Measurements from ENCODE around the gene ZNF330.
A peak's percentile ranks its signal among the peaks of the same experiment; 100 is the strongest.

ZNF330 gene

DNA sequence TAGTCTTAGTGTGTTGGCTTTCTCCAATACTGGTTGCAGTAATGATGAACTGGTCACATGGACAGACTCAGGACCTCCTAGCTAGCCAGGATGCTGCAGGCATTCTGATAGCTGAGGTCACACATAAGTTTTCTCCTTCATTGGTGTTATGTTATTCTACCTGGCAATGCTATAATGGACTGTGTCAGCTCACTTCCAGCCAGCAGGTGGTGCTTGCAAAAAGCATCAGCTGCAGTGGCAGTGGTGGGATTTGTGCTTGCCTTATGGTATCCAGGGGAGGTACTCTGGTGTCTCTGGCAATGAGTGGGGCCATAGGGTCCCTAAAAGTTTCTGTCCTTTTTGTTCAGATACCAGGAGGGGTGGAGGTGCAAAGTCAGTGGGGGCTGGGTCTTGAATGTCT is 33.6 kb downstream of the ZNF330 start:
- Mint-ChIP-seq H3K36me3 (no peaks in the 10 kb centered on the region), H3K4me1 (no peaks in the 10 kb centered on the region), H3K4me3 (no peak overlapping the region), H3K9me3 (no peaks in the 10 kb centered on the region), H3K27ac (no peak overlapping the region)
- peak; percentile 21 for ATAC-seq
- no peak for DNase-seq (ENCODE audit: low spot score in 2 of 2)

DNA sequence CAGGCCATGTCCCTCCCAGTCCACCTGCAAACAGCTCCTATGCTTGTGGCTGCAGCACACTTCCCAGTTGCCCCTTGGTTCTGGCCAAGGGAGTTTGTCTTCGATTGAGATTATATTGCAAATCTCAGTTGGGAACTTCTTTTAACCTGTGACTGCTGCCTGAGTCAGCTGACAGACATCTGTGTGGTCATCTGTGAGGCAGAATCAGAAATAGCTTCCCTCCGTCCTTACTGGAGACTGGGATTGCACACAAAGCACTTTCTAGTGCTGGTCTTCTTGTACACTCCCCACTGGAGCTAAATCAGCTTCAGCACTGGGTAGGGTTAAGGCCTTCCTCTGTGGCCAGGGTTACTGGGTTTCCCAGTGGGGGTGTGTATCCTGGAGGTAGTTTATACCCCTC is 34.3 kb downstream of the ZNF330 start:
- Mint-ChIP-seq H3K4me3 (no peak overlapping the region), H3K27ac (no peak overlapping the region), H3K36me3 (no peaks in the 10 kb centered on the region), H3K4me1 (no peaks in the 10 kb centered on the region), H3K9me3 (no peaks in the 10 kb centered on the region)
- DNase-seq (ENCODE audit: low spot score in 2 of 2) (no peak), ATAC-seq (no peak)

DNA sequence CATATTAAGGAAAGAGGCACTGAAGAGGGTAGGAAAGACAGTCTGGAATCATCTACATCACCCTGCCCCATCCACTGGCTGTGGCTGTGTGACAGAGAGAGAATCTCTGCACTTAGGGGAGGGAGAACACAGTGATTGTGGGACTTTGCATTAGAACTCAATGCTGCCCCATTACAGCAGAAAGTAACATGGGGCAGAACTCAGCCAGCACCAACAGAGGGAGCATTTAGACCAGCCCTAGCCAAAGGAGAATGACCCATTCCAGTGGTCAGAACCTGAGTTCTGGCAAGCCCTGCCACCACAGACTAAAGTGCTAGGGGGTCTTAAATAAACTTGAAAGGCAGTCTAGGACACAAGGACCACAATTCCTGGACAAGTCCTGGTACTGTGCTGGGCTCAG is 37.9 kb downstream of the ZNF330 start:
- DNase-seq (ENCODE audit: low spot score in 2 of 2) (no peak), ATAC-seq (no peak)
- Mint-ChIP-seq H3K27ac (no peak overlapping the region), H3K36me3 (no peaks in the 10 kb centered on the region), H3K9me3 (no peaks in the 10 kb centered on the region), H3K4me3 (no peak overlapping the region), H3K4me1 (no peaks in the 10 kb centered on the region)

DNA sequence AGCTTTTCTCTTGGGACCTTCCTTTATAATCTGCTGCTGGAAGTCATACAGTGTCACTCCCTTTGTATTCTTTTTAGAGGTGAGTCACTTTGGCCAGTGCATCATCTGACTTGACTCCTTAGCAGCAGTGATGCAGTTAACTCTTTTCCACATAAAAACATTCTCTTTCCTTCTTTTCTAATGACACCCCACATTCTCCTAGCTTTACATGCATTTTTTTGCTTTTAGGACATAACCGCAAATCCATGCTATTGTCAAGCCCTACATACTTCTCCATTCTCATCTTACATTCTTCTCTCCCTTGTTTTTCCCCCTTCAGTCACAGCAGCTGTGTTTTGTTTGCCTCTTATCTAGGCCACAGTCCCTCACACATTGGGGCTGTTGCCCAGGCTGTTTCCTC is 55.1 kb downstream of the ZNF330 start:
- H3K36me3 Mint-ChIP-seq: no peaks in the 10 kb centered on the region

DNA sequence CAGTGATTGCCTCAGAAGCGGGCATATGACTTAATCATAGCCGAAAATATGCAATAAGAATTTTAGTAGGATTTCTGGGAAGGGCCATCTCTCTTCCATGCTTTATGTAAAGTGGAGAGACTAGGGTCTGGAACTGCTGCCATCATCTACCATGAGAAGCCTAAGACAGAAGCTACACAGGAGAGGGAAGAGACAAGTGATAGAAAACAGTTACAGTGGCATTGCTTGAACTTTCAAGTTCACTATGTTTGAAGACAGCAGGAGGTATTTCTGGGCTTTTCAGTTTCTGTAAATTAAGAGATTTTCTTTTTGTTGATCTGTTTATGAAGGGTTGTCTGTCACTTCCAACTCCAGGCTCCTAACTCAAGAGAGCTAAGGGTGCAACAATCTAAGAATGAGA is 62.5 kb downstream of the ZNF330 start:
- Mint-ChIP-seq H3K27ac (no peak overlapping the region), H3K36me3 (no peaks in the 10 kb centered on the region), H3K9me3 (no peaks in the 10 kb centered on the region), H3K4me1 (no peaks in the 10 kb centered on the region), H3K4me3 (no peak overlapping the region)
- ATAC-seq: no peak
- DNase-seq (ENCODE audit: low spot score in 2 of 2): no peak

More for the DNA sequence above, 55.1 kb downstream of the ZNF330 start:
- Mint-ChIP-seq H3K27ac (no peak overlapping the region), H3K9me3 (no peaks in the 10 kb centered on the region), H3K4me1 (no peaks in the 10 kb centered on the region), H3K4me3 (no peak overlapping the region)
- ATAC-seq: no peak
- no peak for DNase-seq (ENCODE audit: low spot score in 2 of 2)

DNA sequence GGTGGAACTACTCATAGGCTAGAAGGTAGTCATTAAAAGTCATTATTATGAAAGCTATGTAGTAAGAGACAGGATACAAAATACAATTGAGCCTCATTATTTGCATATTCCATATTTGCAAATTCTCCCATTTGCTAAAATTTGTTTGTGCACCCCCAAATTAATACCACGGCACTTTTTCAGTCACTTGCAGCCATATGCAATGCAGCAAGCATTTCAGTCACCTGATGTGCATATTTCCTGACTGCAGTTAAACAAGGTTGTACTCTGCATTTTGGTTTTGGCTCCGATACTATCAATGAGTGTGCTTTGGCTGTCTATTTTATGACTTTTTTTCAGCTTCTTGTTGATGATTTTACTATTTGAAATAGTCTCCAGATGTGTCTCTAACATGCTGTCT is 62.9 kb downstream of the ZNF330 start:
- Mint-ChIP-seq H3K36me3 (no peaks in the 10 kb centered on the region), H3K4me3 (no peak overlapping the region), H3K4me1 (no peaks in the 10 kb centered on the region), H3K9me3 (no peaks in the 10 kb centered on the region), H3K27ac (no peak overlapping the region)
- DNase-seq (ENCODE audit: low spot score in 2 of 2): no peak
- no peak for ATAC-seq
